Embryonic facial prominence (tissue), 1 donor: ENCODE results near the gene MUC3A.
"Not testable (repeated sequence)": the region's sequence is repeated elsewhere in the genome, so short reads cannot be mapped to it uniquely, and the experiment has no call there.

Source experiments
- DNase-seq: peaks from one replicate; pipeline ENCODE4 v3.0.0-alpha.2; 2016; ENCODE audit errors: extremely low spot score

The MUC3A gene

DNA sequence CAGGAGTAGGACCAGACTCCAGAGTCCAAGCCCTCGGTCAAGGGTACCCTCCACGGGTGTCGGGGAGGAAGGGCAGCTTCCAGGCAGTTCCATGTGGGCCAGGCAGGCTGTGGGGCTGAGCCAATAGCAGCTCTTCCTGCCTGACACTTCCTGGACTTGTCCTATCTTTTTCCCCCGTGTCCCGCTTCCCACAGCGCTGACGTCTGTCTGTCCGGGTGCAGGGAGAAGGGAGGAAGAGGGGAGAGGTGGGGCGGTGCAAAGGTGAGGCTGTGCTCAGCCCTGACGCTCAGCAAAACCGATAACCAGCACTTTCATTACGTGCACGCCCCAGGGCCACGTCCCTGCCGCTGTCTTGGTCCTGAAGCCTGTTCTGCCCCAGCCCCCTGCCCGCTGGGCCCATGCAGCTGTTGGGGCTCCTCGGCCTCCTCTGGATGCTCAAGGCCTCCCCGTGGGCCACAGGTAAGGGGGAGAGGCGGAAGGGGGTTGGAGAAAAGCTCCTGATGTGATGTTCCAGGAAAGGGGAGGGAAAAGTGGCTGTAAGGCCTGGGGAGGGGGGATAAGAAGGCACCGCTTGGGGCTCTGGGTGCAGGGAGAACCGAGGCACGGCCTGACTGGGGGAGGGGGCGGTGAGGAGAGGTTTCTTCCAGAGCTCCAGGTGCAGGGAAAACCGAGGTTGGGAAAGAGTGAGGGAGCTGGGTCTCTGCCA lies at the start of gene MUC3A:
TSS of gene MUC3A (plus strand) at position 308 of the 706 bp plus-strand sequence. CDS start at position 399, 91 bp downstream.
- DNase-seq, result no peak

DNA sequence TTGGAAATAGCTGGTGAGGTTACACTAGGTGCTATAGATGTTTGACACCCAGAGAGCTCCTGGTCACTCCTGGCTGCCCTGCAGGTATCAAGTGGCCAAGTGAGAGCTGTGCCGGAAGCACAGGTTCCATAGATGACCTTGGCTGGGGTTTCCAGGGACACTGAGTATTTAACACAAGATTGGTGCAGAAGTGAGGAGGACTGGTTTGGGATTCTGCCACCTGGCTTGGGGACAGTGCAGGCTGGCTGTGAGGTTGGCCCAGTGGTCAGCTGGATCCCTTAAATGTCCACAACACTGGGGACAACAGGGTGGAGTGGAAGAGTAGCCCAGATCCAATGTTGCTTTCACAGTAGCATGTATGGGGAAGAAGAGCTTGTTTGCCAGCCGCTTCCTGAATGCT lies 48.4 kb upstream of the MUC3A start:
- no peak for DNase-seq

DNA sequence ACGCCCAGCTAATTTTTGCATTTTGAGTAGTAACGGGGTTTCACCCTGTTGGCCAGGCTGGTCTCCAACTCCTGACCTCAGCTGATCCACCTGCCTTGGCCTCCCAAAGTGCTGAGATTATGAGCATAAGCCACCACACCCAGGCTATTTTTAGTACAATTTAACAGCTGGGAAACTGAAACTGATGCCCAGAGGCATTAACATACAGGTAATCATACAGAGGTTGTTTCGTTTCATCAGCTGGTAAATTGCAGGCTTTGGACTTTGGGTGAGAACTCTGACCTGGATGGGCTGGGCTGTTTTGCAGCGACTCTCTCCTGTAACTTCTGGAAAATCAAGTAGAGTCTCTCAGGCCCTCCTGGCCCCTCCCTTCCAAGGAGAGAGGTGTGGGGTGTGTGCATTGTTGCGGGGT lies 47.4 kb upstream of the MUC3A start:
- DNase-seq, result no peak

- DNase-seq, result no peak
Measured at GRCh38 chr7:100902638-100903037, 46.7 kb upstream of the MUC3A start.

DNA sequence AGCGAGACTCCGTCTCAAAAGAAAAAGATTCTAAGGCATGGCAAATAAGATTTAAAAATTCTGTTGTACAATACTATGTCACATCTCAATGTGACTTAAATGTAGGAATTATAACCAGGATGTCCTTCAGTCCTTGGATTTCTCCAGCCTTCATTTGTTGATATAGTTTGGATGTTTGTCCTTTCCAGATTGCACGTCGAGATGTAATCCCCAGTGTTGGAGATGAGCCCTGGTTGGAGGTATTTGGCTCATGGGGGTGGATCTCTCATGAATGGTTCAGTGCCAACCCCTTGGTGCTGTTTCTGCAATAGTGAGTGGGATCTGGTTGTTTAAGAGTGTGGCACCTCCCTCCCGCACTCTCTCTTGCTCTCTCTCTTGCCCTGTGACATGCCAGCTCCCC lies 40.8 kb upstream of the MUC3A start:
- no peak for DNase-seq

GRCh38 chr7:100910443-100910842 lies 38.9 kb upstream of the MUC3A start:
- DNase-seq, result not testable (repeated sequence)

DNA sequence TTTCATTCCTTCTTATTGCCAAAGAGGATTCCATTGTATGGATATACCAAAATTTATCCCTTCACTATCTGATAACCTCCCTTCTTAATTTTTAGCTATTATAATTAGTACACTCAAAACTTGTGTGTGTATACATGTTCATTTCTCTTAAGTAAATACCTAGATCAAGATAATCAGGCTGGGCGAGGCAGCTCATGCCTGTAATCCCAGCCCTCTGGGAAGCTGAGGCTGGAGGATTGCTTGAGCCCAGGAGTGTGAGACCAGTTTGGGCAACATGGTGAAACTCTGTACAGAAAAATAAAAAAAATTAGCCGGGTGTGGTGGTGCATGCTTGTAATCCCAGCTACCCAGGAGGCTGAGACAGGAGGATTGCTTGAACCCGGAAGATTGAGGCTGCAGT lies 37.9 kb upstream of the MUC3A start:
- no peak for DNase-seq

GRCh38 chr7:100914208-100914878 lies 35.0 kb upstream of the MUC3A start:
- no peak for DNase-seq

- no peak for DNase-seq
Measured at GRCh38 chr7:100914879-100915447, 34.4 kb upstream of the MUC3A start.

DNA sequence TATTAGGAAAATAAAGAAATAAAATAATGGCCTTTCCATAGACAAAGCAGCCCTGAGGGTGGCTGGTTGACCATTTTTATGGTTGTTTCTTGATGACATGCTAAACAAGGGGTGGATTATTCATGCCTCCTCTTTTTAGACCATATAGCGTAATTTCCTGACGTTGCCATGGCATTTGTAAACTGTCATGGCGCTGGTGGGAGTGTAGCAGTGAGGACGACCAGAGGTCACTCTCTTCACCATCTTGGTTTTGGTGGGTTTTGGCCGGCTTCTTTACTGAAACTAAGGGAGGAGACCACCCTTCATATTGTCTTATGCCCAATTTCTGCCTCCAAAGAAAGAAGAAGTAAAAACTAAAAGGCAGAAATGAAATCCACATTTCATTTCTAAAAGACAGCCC lies 30.0 kb upstream of the MUC3A start:
- not testable (repeated sequence) for DNase-seq

DNA sequence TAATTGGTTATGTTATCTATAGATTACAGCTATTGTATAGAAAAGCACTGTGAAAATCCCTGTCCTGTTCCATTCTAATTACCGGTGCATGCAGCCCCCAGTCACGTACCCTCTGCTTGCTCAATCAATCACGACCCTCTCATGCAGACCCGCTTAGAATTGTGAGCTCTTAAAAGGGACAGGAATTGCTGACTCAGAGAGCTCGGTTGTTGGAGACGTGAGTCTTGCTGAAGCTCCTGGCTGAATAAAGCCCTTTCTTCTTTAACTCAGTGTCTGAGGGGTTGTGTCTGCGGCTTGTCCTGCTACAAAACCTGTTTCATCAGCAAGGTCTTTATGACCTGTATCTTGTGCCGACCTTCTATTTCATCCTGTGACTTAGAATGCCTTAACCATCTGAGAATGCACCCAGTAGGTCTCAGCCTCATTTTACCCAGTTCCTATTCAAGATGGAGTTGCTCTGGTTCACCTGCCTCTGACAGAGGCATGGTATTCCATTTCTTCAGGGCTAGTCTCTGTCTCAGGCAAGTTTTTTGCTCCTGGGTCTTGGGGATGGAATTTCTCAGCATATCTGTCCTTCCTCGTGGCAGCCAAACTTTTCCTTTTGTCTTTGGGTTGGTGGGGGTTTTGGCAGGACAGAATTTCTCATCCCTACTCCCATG lies 29.4 kb upstream of the MUC3A start:
- not testable (repeated sequence) for DNase-seq

DNA sequence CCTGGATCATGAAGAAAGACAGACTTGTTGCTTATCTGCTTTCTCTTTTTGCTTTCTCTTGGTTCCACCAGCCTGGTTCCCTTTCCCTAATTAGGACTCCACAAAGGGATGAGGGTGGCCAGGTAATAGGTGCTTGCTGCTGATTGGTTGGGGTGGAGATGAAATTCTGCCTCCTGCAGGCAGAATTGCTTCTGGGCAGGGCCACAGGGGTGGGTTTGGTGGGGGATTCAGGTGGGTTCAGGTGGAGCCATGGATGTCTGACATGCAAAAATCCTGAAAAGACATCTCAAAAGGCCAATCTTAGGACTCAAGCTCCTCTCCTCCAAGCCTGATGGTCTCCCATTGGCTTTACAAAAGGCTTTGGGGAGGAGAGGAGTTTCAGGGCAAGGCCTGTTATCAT lies 28.3 kb upstream of the MUC3A start:
- DNase-seq, result no peak

GRCh38 chr7:100923616-100924015 lies 25.7 kb upstream of the MUC3A start:
- DNase-seq, result not testable (repeated sequence)

DNA sequence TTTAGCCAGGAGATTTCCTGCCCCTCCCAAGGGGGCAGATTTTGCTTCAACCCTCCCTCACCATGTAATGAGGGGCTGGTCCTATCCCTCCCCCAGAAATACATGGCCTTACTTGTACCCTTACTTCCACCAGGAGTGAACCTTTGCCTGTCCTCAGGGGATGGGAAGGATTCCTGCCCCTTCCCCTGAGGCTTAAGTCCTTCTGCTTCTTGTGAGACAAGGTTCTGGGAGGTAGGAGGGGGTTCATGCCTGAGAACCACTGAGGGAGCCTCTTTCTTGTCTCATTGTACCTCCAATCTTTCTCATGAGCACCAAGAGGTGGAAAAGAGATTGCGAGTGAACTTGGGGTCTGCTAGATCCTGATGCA lies 19.5 kb upstream of the MUC3A start:
- no peak for DNase-seq

GRCh38 chr7:100933734-100934133 lies 15.6 kb upstream of the MUC3A start:
- no peak for DNase-seq

GRCh38 chr7:100935381-100935780 lies 14.0 kb upstream of the MUC3A start:
- not testable (repeated sequence) for DNase-seq

DNA sequence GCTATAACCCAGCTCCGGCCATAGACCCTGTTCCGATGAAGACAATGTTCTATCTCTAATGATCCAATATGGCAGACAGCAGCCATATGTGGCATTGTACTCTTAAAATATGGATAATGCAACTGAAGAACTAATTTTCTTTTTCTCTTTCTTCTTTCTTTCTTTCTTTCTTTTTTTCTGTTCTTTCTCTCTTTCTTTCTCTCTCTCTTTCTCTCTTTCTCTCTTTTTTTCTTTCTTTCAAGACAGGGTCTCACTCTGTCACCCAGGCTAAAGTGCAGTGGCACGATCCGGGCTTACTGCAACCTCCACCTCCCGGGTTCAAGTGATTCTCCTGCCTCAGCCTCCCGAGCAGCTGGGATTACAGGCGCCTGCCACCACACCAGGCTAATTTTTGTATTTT lies 13.2 kb upstream of the MUC3A start:
- DNase-seq, result not testable (repeated sequence)

GRCh38 chr7:100942045-100942774 lies 7.1 kb upstream of the MUC3A start:
- DNase-seq, result no peak

- no peak for DNase-seq
Measured at GRCh38 chr7:100943693-100944092, 5.6 kb upstream of the MUC3A start.

GRCh38 chr7:100944138-100944537 lies 5.2 kb upstream of the MUC3A start:
- no peak for DNase-seq

GRCh38 chr7:100946111-100946510 lies 3.2 kb upstream of the MUC3A start:
- no peak for DNase-seq
